Activated T-cell treated with anti-CD3 and anti-CD28 coated beads for 4 hours (primary cell): ENCODE data around the gene COL4A6.

ENCODE experiments used
- DNase-seq: peaks from one replicate; pipeline ENCODE4 v3.0.0-alpha.2; 2020

The COL4A6 gene

DNA sequence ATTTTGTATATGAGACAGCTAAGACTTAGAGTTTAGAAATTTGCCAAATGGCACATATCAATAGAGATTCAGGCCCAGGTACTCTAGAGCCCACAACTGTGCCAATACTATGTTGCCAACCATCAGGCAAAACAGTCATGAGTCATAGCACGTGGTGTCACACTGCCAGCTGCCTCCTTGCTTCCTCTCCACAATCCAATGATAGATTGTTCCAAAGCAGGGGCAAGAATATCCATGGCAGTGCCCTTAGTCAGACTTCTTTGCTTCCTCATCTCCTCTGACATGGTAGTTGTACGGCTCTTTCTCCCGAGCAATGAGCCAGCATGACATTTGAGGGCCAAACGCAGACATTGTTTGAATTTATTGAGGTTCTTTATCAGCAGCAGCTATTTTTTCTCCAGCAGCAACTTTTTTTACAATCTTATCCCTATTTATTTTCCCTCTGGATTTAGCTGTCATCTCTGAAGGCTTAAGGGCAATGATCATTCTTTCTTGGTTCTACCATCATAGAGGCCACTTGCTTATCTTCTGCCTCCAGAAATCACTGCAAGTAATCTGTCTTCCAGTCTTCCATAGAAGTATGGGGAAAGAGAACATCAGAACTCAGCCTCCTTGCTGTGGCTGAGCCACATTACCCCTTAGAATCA lies 169.7 kb downstream of the COL4A6 start:
- no peak for DNase-seq

DNA sequence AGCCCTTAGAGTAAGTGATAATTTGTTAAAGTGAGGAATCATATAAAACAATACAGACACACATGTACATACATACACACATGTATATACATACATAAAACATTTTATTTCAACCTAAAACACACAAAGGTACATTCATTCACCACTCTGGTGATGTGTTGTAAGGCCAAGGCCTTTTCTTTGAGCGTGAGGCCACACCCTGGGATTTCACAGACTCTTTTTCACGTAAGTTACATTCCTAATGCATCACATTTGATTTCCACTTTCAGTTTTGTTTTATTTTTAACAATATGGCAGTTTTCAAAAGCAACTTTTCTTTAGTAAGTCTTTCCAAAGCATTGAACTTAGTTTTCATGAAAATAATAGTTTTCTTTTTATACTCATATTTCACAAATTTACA lies 170.7 kb downstream of the COL4A6 start:
- DNase-seq = no peak

DNA sequence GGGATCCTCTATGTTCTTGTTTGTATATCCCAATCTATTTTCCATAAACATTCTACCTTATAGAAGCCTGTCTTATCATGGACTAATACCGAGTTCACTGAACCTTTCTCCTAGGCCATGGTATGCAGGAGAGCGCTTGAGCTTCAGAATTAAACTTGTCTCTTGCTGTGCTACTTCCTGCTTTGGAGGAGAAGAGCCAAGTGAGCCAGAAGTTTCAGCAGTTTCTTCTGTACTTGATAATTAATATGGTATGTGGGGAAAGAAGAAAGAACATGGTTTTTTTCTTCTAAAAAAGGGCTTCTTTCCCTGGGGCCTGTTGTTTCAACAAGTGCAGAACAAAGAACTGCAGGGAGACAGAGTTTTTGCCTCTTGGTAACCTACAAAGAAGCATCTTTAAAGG lies 173.8 kb downstream of the COL4A6 start:
- no peak for DNase-seq

DNA sequence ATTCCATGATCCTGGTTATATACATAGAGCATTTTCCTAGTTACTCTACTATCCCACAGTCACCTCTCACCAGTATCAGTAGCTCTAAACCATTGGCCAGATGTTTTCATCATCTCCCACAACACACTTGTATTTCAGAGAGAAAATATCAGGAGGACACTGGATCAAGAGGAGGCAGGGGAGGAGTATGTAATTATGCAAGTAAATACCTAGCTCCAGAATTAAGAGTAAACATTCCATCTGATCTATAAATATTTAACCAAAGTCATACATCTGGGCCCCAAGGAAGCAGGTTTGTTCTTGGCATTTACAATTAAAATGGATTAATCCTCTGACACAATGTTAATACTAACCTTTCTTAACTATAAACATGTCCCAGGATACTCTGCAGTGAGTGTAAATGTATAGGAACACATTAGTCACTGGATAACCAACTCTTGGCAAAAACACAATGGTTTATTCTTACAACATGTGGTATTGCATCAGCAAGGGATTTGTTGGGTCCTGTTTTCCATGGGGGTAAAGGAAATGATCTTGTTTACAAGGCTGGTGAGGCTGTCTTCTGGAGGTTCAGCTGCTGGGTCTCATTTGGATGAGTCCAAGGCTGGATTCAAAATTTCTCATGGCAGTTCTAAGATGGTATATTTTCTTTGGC lies 176.5 kb downstream of the COL4A6 start:
- DNase-seq = no peak

DNA sequence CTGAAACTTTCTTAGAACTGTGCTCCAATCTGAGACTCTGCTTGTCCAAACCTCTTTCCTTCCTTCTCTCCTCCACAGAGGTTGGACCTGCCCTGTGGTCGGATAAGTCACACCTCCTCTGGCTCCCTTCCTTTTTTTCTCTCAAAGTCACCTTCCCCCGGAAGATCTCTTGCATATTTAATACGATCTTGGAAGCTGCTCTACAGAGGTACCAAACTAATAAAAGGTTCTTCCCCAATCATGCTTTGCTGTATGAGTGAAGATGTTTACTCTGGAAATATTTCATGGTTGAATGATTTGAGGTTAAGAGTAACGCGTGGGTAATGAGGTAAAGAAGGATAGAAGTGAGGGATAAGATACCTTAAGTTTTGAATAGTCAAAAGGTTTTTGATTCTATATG lies 180.7 kb downstream of the COL4A6 start:
- no peak for DNase-seq

DNA sequence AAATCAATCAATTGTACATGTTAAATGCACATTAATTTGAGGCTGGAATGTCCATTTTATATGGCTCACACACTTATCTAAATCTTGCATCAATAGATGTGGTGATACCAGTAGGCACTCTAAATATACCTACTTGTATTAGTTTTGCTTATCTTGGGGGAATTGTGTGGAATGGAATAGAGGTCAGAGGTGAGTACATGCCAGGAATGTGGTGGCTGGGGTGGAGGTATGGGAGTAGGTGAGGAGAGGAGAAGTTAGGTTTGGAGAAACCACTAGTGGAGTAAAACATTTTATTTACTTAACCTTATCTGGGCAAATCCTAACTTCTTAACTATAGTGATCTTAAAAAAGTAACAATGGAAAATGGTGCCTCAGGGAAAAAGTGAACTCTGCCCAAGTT lies 183.6 kb downstream of the COL4A6 start:
- no peak for DNase-seq

DNA sequence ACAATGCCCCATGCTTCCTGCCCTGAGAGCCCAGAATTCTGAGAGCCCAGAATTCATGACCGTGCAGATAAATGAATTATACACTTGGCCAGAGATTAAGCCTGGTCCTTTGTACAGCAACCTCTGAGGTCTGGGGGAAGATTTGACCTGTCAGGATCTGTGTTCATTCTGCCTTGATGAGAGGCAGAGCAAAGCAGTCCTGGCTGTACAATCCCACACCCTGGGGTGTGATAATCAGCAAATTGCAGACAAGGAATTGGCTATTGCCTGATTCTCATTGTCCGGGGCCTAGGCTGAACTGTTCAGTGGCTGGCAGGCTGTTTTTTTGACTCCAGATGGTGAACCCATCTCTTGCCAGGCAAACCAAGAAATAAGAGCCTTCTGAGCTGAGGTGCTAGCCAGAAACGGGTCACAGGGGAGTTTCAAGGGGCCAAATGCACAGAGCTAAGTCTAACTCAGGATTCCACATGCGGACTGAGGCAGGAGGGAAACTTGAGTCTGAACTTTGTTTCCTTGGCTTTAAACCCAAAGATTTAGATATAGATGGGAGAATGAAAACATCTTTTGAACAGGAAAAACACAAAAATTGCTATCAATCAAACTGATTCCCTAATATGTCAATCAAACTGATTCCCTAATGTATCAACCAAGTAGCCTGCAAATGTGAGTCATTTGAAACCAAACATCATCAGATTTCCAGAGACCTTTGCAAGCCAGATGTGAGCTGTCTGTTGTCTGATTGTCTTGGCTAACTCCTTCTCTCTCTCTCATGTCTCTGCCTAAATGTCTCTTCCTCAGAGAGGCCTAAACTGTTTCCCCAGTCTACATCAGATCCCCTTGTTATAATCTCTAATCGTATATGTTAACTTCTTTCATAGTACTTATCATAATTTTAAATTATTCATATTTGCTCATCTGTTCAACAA lies 187.3 kb downstream of the COL4A6 start:
- DNase-seq = no peak

DNA sequence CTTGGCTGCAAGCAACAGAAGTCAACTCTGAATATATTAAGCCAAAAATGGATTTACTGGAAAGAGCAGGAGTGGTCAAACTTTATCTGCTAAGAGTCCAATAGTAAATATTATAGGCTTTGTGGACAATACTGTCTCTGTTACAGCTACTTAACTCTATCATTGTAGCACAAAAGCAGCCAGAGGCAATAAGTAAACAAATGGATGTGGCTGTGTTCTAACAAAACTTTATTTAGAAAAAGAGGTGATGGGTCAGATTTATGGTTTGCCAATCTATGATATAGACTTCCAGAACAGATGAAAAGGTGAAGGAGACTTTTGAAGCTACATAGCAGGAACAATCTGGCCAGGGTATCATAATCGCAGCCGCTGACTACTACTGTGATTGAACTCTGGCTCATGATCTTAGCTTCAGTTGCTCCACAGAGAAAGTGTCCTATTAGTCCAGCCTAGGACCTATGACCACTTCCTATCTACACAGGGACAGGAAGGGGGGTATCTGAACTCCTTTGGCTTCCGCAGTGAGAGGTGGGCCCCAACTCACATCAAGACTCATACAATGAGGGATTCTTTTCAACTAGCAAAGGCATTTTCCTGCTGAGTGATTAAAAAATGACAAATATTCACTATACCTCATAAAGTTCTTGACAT lies 191.8 kb downstream of the COL4A6 start:
- DNase-seq = no peak

DNA sequence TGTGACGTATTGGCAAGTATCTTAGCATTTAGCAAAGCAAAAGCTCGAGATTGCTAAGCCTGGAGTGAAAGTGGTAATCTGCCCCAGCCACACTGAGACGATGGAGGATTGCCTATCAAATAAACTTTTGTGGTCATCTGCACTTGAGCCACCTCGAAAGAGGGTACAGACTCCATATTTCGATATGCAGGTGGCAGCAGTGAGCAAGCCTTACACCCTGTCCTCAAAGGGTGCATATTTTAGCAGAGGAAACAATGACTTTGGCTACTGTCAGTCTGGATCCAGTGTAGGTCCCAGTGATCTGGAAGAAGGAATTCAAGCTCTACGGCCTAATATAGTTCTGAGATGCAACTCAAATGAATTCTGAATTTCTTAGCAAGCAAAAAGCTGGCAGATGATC lies 192.8 kb downstream of the COL4A6 start:
- no peak for DNase-seq

DNA sequence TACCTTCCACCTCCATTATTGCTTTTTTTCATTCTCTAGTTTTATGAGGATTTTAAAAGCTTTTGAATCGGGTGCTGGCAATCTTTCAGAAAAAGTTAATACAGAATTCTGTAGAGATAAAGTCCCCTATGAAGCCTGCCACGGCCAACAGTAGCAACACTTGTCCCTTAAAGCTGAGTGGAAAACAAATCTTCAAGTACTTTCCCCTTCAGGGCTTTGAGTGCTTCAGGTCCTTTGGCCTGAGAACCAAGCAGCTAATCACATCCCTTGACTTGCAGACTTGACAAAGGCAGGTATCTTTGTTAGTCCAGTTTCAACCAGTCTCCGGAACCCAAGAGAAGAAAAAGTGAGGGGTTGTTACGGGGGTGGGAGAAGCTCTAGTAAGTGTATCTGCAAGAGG lies 202.2 kb downstream of the COL4A6 start:
- no peak for DNase-seq

DNA sequence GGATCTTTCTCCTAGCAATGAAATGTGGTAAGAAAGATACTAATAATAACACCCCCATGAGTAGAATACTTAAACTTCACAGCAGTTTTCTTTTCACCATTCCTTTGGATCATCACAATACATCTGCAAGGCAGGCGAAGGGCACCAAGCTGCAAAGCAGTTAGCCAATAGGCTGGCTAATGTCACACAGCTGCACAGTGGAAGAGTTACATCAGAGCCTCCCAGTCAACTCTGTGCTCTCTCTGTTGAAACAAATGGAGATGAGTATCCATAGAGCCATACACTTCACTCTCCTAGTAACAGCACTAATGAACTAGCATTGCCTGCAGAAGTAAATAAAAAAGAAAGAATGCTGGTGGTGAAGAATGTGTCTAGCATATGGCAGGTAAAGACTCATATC lies 207.6 kb downstream of the COL4A6 start:
- DNase-seq = no peak

DNA sequence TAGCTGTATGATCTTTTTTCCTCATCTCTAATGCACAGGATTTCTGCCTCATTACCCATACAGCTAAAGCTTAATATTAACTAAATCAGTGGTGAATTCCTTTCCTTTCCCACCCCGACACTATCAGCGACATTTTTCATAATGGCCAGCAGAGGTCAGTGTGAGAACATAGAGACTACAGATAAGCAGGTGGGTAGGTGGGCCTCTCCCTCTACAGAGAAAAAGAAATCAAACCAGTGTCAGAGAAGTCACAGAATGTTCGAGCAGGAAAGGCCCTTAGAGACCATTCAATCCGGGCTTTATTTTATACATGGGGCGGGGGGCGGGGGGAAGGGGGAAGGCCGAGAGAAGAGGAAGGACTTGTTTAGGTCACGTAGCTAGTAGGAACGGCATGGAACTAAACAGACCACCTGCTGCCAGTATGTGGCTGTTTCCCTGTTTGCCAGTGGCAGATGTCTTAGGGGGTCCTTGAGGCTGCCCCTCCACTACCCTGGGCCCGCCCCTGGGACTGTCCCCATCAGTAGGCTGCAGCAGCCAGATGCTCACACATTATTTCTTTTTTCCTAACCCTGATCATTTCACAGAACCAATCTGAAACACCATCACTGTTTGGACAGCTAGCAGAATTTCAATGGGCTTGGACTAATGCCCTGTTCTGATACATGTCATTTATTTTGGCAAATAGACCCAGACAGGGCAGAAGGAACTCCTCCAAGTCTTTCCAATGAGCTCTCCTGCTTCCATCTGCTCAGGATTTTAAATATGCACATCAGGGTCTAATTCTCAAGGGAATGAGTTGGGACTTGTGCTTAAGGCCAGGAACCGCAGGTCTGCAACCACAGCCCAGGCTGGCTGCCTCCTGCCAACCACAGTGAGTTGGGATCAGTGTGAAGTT lies 213.2 kb downstream of the COL4A6 start:
- DNase-seq = no peak

DNA sequence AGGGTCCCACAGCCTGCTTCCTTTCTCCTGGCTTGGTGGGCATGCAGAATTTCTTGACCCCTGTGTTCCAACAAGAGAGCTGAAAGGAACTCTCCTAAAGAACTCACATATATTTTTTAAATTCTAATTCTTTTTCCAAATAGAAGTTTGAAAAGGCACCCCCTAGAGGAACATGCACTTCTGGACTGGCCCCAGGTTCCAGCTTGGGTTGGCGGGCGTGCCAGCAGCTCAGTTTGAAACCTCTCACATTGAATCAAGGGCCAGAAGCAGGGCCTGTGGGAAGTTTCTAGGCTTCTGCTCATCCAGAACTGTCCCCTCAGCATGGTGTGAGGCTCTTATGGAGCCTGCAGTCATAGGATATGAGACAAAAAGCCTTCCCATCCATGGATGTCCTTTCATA lies 214.0 kb downstream of the COL4A6 start:
- DNase-seq = no peak

DNA sequence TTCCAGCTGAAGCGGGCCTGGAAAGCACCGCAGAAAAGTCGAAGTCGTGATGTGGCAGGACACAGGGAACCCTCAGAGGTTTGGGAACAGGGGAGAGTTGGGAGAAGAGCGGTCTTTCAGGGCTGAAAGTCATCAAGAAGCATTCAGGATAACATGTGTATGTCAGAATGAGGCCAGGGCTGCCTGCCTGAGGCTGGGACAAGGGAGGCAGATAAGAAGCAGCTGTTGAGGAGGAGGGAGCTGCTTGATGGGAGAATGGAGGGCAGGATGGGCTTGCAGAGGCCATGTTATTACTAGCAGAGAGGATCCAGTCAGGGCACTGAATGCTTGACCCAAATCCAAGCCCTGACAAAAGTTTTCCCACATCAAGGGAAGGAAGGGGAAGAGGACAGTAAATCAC lies 214.6 kb downstream of the COL4A6 start:
- DNase-seq = no peak

DNA sequence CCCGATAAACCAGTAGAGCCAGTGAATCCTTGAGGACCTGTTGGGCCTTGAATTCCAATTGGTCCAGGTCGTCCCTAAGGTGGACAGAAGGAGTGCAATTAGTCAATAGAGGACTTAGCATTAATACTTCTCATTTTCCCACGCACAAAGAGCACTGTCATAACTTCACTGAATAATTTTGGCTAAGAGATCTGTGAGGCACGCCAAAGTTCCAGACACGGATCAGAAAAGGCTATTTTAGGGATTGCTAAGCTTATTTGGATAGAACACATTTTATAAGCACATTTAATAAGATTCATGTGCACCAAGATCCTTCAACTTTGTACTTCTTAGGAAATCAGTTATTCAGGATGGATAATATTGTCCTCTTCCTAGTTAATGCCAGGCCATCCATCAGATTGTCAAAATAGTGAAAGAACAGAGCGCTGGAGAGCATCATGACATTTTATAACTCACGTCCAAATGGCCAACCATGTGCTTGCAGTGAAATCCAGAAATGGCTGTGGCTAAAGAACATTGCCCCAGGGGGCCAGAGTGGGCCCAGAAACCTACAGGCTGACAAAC lies 216.8 kb downstream of the COL4A6 start:
- DNase-seq = no peak

DNA sequence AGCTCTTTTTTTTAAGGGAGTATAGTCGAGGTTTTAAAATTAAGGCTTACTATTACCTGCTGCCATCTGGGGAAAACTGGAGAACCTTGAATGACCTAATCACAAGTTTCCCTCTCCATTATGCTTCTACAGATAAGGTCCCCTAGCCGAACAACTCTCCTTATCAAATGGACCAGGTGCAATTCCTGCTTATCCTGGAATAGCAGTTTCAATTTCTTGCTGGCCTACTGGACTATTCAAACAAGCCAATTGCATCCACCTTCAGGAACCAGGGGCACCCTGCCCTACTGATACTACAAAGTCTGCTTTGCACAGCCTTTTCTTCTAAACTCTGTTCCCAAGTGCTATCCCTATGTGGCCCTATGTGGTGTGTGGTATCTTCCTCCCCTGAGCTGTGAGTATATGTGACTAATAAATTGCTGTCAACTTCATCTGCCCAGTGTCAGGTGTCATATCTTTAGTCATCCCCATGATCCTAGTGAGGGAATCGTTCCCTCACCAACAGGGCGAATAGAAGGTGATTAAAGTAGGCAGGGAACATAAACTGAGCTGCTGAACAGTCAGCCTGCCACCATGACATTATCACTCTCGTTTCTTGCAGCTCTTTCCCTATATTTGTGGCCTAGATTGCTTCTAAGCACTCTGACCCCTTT lies 218.1 kb downstream of the COL4A6 start:
- no peak for DNase-seq

DNA sequence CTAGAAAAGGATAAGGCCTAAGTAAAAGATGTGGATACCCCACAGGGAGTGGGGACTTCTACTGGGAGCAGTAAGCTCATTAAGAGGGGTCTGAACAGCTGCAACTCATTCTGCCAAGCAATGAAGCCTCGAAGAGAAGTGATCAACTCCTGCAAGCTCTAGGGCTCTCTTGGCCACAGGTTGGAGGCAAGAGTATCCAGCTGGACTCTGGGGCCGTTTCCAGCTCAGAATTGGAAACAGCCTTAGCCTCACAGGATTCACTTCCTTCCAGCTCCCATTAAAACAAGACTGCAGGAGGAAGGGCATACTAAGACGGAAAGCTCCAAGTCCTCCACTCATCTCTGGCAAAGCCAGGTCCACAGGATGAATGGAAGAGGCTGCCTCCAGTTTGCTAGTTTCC lies 220.3 kb downstream of the COL4A6 start:
- DNase-seq = no peak

DNA sequence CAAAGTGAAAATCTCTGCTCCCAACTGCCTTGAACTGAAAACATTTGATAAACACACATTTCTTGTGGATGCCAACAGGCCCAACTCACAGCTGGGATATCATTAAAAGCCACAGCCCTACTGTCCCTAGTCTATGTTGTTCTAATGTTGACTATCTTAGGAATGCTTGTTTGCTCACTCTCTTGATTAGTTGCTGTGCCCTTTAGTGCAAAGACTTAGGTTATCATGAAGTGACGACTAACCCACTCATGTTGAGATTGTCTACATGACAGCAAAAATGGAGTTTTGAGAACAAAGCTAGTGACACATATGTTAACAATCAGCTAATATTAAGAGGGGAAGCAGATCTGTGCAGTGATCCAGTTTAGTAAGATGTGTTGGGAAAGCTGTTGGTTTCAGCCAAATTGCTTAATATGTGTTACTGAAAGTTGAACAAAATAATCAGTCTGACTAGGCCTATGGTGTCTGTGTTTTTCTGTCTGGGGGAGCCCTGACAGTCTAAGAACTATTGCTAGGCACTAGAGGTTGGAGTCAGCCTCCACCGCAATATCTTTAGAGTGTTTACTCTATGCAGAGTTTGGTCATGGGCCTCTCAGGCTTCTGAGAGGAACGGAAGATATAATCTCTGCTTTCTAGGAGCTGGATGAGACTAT lies 221.2 kb downstream of the COL4A6 start:
- DNase-seq = no peak

DNA sequence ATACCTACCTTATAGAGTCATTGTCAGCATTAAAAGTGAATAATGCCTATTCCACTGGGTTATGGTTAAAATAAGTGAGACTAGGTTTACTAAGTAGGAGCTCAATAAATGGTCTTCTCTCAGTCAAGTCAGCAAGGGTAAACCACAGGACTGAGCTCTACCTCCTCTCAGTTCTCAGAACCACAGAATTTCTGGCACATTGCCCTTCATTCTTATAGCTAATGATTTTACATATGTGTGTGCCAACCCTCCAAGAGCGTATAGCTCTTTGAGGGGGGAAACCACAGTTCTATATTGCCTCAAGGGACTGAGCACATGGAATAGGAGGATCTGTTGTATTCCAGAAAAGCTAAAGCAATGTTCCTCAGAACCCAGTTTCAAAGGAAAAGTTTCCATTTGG lies 221.8 kb downstream of the COL4A6 start:
- no peak for DNase-seq

DNA sequence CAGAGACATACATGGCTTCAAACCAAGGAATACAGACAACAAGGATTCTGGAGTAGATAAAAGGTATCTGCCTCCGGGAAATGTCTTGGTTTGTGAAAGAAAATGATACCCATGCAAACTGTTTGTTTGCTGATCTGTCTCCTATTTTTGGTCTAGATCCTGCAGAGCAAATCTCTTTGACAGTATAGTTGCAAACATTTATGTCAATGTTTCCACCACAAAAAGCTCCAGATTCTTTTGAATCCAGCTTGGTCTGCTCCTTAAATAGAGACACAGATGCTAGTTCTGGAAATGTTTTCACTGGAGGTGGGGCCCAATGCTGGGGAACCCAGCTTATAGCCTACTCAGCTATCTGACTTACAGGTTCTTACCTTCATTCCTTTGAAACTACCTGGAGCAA lies 226.9 kb downstream of the COL4A6 start:
- DNase-seq = no peak

DNA sequence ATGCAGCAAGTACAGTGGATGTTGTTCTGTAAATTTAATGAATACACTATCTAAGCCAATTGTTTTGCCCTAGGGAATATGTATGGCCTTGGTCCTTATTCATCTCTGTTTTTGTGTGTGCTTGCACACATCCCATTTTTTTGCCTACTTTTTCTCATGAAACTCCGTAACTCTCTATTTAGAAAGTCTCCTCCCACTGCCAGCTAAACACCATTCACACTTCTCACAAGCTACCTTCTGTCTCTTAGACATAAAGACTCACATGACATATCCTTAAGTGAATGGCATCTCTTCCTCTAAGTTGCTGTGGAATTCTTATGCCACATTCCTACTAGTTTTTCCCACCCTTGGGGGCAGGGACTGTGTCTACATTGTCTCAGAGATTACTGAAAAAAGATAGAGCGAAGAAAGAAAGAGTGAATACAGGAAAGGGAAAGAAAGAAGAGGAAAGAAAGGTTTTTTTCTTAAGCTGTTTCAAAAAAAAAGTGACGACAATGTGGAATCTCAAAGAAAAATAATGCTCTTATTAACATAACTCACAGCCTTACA lies 229.1 kb downstream of the COL4A6 start:
- DNase-seq = no peak
